GM12873 (cell line): ENCODE results near the gene HRH1.

Experiments used
- TF ChIP-seq, protein P1 (sequence below): IDR thresholded peaks from 2 replicates; pipeline ENCODE4 v1.5.1; 2012; ENCODE audit warnings: low read depth, mild to moderate bottlenecking, moderate library complexity, low read length, control low read depth; ENCODE audit not compliant: insufficient read depth; ENCODE audit errors: missing control alignments

HRH1 gene

DNA sequence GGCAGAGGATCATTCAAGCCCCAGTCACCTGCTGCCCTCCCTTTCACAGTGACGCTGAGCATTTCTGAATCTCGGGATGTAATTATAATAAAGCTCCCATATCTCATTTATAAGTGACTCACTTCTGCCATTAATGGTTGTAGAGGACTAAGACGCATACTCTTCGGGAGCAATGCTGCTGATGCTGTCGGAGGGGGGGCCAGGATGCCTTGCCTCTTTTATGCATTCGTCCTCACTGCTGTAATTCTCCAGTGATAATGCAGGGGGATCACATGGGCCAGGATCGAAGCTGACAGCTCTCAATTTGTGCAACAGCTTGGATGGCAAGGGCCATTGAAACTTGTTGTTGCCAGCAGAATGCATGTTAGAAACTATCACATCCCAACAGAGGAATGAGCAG is 3.1 kb downstream of the HRH1 start:
- TF ChIP-seq, protein P1, sequence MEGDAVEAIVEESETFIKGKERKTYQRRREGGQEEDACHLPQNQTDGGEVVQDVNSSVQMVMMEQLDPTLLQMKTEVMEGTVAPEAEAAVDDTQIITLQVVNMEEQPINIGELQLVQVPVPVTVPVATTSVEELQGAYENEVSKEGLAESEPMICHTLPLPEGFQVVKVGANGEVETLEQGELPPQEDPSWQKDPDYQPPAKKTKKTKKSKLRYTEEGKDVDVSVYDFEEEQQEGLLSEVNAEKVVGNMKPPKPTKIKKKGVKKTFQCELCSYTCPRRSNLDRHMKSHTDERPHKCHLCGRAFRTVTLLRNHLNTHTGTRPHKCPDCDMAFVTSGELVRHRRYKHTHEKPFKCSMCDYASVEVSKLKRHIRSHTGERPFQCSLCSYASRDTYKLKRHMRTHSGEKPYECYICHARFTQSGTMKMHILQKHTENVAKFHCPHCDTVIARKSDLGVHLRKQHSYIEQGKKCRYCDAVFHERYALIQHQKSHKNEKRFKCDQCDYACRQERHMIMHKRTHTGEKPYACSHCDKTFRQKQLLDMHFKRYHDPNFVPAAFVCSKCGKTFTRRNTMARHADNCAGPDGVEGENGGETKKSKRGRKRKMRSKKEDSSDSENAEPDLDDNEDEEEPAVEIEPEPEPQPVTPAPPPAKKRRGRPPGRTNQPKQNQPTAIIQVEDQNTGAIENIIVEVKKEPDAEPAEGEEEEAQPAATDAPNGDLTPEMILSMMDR: no peak

DNA sequence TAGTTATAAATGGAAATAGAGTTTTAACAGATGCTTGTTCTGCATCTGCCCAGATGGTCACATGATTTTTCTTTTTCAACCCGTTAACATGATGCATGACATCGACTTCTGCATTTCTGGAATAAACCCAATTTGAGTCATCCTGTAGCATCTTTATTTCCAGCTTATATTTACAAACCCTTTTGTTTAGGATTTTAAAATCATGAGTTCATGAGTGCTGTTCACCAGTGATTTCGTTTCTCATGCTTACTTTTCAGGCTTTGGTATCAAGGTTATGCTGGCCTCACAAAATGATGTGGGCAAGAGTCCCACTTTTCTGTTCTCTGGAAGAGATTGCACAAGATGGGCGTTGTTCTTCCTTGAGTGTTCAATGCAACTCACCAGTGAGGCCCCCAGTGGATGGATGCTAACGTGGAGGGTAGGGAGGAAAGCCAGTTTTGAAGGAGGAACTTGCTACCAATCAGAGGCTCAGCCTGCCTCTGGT is 5.2 kb downstream of the HRH1 start:
- TF ChIP-seq, protein P1: no peak

DNA sequence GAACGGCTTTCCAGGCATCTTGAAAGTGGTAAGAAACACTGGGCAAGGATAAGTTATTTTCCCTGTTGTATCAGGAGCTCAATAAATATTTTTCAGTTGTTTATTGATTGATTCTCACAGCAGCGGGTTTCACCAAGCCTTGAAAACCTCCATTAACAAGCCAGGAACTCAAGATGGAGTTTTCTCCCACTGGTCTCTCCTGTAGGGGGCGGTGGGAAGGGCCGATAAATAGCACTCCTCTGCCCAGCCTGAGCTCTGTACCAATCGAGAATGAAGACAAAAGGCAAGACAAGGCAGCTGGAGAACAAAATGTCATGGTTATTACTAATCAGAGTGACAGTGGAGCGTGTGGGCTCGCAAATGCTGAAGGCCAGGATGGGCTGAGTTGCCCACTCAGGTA is 7.4 kb downstream of the HRH1 start:
- TF ChIP-seq, protein P1: no peak

DNA sequence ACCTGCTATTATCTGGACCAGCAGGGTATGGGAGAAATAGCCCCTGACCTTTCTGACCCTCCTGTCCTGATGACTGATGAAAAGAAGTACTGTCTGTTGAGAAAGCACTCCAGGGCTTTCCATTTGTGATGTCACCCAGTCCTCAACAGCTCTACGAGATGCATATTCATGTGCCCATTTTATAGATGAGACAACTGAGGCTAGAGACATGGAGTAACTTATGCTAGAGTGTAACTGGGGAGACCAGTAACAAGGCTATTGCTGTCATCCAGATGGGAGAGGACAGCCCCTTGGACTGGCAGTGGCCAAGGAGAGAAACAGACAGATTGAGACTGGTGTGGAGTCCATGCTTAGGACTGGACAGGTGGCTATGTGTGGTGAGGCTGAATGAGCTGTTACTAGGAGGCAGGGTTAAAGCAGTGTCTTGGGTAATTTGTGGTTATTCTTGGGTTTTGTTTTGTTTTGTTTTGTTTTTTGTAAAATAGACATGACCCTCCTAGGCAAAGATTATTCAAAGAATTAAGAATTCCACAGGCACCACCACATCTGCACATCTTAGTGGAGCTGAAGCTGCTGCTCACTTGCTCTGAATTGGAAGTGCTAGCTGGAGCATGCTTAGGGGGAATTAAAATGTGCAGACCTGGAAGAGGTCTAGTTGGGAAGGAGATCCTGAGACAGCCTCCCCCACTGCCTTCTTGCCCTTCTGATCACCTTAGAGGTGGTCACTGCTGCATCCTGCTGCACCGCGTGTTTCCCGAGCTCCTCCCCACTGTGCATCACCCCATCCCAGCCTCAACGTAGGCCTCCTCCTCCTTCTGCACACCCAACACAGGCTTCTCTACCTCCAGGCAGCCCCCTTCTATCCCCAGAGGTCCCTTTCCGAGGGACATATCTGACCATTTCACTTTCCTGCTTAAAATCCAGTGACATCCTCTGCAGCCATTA is 8.4 kb downstream of the HRH1 start:
- TF ChIP-seq, protein P1: no peak

DNA sequence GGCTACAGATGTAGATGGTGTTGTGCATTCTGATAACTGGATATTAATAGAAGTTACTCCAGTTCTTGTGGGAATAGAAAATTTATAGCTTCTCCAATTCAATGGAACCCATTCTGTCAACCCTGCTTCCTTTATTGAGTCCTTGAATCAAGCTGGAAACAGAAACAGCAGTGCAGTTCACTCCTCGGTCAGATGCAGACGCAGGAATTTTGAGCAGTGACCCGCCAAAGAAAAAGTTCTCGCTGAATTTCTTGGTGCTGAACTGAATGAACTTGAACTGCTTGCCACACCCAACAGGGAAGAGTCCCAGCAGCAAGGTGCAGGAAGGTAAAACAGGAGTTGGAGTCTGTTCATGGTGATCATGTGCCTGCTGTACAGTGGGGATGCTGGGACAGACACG is 10.3 kb downstream of the HRH1 start:
- TF ChIP-seq, protein P1: no peak

DNA sequence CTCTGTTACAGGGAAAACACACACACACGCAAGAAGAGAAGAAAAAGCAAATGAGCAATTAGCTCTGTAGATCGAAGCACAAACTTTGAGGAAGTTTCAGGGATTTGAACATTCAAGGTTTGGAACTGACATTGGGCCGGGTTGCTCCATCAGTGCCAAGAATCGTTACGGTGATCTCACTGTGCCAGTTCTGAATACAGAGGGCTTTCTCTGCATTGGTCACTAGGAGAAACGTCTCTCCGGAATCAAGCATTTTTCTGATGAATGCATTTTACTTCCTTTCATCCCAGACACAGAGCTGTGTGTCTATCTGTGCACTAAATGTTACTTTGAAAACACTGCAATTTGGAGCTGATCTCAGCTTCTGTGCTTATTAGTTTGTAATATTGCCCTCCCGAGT is 11.2 kb downstream of the HRH1 start:
- TF ChIP-seq, protein P1: no peak

DNA sequence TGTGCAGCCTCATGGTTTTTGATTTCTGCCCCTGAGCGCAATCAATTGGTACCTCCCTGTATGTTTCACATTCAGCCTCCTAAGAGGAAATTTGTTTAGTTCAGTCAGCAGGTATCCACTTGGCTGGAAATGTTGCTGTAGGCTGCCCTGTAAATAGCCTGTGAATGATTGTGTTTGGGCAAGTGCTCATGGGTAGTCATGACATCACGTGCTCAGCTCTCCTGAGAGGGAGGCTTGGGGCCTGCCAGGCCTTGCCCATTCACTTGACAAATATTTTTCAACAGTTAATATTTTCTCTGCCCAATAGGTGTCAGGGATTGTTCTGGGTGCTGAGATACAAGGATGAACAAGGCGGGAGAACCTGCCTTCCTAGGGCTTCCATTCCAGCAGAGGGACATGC is 13.3 kb downstream of the HRH1 start:
- TF ChIP-seq, protein P1: no peak
